Hepatocyte (in vitro differentiated cells): ENCODE data around the gene UQCRHL. TPM values are rescaled to one million over a fixed set of nuclear protein-coding genes. Genes with fewer than 3 reads are reported as not detected.
"Not testable (repeated sequence)": the region's sequence is repeated elsewhere in the genome, so short reads cannot be mapped to it uniquely, and the experiment has no call there.

Source experiments
- DNase-seq: peaks from one replicate; pipeline ENCODE4 v3.0.0-alpha.2; 2016; ENCODE audit warnings: low spot score
- H2AFZ ChIP-seq: fragments of 200-600 bp; sonication (generic); 2 replicates; pipeline ENCODE4 v1.6.0; 2016; ENCODE audit warnings: antibody characterized with exemption, mild to moderate bottlenecking
- H3K27ac ChIP-seq: fragments of 200-600 bp; sonication (generic); 2 replicates; pipeline ENCODE4 v1.5.1; 2016; ENCODE audit warnings: mild to moderate bottlenecking
- H3K27me3 ChIP-seq: fragments of 200-600 bp; sonication (generic); 2 replicates; pipeline ENCODE4 v1.6.1; 2016
- H3K36me3 ChIP-seq: fragments of 200-600 bp; sonication (generic); replicated peaks from 2 replicates; pipeline ENCODE4 v1.5.1; 2016; ENCODE audit warnings: low read depth; ENCODE audit not compliant: insufficient read depth
- H3K4me1 ChIP-seq: fragments of 200-600 bp; sonication (generic); 2 replicates; pipeline ENCODE4 v1.5.1; 2016; ENCODE audit warnings: mild to moderate bottlenecking, moderate library complexity; ENCODE audit not compliant: insufficient read depth
- H3K4me2 ChIP-seq: fragments of 200-600 bp; sonication (generic); 2 replicates; pipeline ENCODE4 v1.6.0; 2016
- H3K4me3 ChIP-seq: fragments of 200-600 bp; sonication (generic); 2 replicates; pipeline ENCODE4 v1.5.1; 2016; ENCODE audit warnings: mild to moderate bottlenecking
- H3K79me2 ChIP-seq: fragments of 200-600 bp; sonication (generic); 2 replicates; pipeline ENCODE4 v1.6.0; 2017; ENCODE audit warnings: mild to moderate bottlenecking
- H3K9me2 ChIP-seq: fragments of 200-600 bp; sonication (generic); replicated peaks from 2 replicates; pipeline ENCODE4 v1.6.0; 2017; ENCODE audit warnings: mild to moderate bottlenecking; ENCODE audit not compliant: insufficient read depth
- H3K9me3 ChIP-seq: fragments of 200-600 bp; sonication (generic); 2 replicates; pipeline ENCODE4 v1.5.1; 2016; ENCODE audit warnings: low read depth, mild to moderate bottlenecking
- H4K20me1 ChIP-seq: fragments of 200-600 bp; sonication (generic); 2 replicates; pipeline ENCODE4 v1.6.0; 2016; ENCODE audit warnings: mild to moderate bottlenecking; ENCODE audit not compliant: insufficient read depth, poor library complexity, severe bottlenecking
- EZH2 ChIP-seq: fragments of 200-600 bp; sonication (generic); IDR thresholded peaks from 2 replicates; pipeline ENCODE4 v1.6.1; 2016; ENCODE audit warnings: antibody characterized with exemption, mild to moderate bottlenecking, borderline replicate concordance
- EZH2phosphoT487 ChIP-seq: fragments of 200-600 bp; sonication (generic); IDR thresholded peaks from one replicate; pipeline ENCODE4 v1.6.1; 2018; ENCODE audit warnings: antibody characterized with exemption, mild to moderate bottlenecking, low read depth, moderate library complexity; ENCODE audit not compliant: unreplicated experiment, severe bottlenecking
- WGBS: methylation state at CpG from one replicate; pipeline ENCODE4 v1.1.6; 2016; ENCODE audit warnings: low lambda C conversion rate; ENCODE audit errors: missing lambda C conversion rate; 5-methylcytosine and 5-hydroxymethylcytosine counted together
- polyA plus RNA-seq: library from polyadenylated mRNA; unstranded; fragments of >200 nt; fragmentation: Nextera tagmentation; extraction: Ambion mirVana; gene quantifications from 2 replicates; pipeline ENCODE4 v1.2.1, GENCODE V29; 2016
- total RNA-seq: library from RNA; depleted of rRNA; stranded (reverse); fragments of >200 nt; gene quantifications from 2 replicates; pipeline ENCODE4 v1.2.3, GENCODE V29; 2014
- TF ChIP-seq, protein P1 (sequence below): fragments of 200-600 bp; sonication (generic); IDR thresholded peaks from 2 replicates; pipeline ENCODE4 v1.5.1; 2016; ENCODE audit warnings: antibody characterized with exemption, mild to moderate bottlenecking; ENCODE audit not compliant: poor library complexity

UQCRHL gene
- total and polyA plus RNA-seq, 2 experiments from 2014 or later = 1.0 to 2.6 TPM

DNA sequence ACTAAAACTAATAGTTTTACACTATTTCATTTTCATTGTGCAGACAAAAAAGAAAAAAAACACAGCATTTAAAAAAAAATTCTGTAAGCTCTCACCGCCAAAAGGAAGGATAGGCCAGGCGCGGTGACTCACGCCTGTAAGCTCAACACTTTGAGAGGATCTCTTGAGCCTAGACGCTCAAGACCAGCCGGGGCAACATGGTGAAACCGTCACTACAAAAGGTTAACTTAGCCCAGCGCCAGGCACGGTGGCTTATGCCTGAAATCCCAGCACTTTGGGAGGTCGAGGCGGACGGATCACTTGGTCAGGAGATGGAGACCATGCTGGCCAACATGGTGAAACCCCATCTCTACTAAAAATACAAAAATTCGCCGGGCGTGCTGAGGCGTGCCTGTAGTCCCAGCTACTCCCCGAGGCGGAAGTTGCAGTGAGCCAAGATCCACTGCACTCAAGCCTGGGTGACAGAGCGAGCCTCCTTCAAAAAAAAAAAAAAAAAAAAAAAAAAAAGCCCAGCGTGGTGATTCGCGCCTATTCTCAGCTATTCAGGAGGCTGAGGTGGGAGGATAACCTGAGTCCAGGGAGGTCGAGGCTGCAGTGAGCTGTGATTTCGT, 25.7 kb upstream of the UQCRHL start:
- no peaks in the 10 kb centered on the region for H3K9me3 ChIP-seq
- H3K79me2 ChIP-seq = peaks cover 32% of the 10 kb centered on the region
- no peaks in the 10 kb centered on the region for H3K27me3 ChIP-seq
- no peak for DNase-seq
- no peaks in the 10 kb centered on the region for H4K20me1 ChIP-seq
- H3K4me2 ChIP-seq = peak overlapping the region; percentile 89
- peak overlapping the region; percentile 76 for H3K4me3 ChIP-seq
- H3K27ac ChIP-seq = peak overlapping the region; percentile 99
- peaks cover 7% of the 10 kb centered on the region for H3K4me1 ChIP-seq
- 89% methylated on average over 23 of the region's 24 CpGs for WGBS
- TF ChIP-seq, protein P1, sequence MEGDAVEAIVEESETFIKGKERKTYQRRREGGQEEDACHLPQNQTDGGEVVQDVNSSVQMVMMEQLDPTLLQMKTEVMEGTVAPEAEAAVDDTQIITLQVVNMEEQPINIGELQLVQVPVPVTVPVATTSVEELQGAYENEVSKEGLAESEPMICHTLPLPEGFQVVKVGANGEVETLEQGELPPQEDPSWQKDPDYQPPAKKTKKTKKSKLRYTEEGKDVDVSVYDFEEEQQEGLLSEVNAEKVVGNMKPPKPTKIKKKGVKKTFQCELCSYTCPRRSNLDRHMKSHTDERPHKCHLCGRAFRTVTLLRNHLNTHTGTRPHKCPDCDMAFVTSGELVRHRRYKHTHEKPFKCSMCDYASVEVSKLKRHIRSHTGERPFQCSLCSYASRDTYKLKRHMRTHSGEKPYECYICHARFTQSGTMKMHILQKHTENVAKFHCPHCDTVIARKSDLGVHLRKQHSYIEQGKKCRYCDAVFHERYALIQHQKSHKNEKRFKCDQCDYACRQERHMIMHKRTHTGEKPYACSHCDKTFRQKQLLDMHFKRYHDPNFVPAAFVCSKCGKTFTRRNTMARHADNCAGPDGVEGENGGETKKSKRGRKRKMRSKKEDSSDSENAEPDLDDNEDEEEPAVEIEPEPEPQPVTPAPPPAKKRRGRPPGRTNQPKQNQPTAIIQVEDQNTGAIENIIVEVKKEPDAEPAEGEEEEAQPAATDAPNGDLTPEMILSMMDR = no peak
- TF ChIP-seq EZH2phosphoT487 (no peak), EZH2 (no peak)
- H2AFZ ChIP-seq = no peak overlapping the region
- no peaks in the 10 kb centered on the region for H3K9me2 ChIP-seq
- H3K36me3 ChIP-seq = no peaks in the 10 kb centered on the region

GRCh38 chr1:15830258-15830657, 22.8 kb upstream of the UQCRHL start:
- DNase-seq = no peak
- H3K79me2 ChIP-seq = peaks cover 27% of the 10 kb centered on the region
- H3K9me3 ChIP-seq = no peaks in the 10 kb centered on the region
- H3K4me3 ChIP-seq = no peak overlapping the region
- no peak overlapping the region for H3K4me2 ChIP-seq
- H3K4me1 ChIP-seq = peaks cover 7% of the 10 kb centered on the region
- no peak overlapping the region for H2AFZ ChIP-seq
- H3K27ac ChIP-seq = no peak overlapping the region
- TF ChIP-seq EZH2phosphoT487 (no peak), EZH2 (no peak)
- TF ChIP-seq, protein P1 = no peak
- H3K9me2 ChIP-seq = no peaks in the 10 kb centered on the region
- 61% methylated on average over 1 of the region's 1 CpG for WGBS
- no peaks in the 10 kb centered on the region for H3K36me3 ChIP-seq
- no peaks in the 10 kb centered on the region for H4K20me1 ChIP-seq
- H3K27me3 ChIP-seq = no peaks in the 10 kb centered on the region

- not testable (repeated sequence) for H3K4me2 ChIP-seq, H4K20me1 ChIP-seq, H3K9me2 ChIP-seq, H3K27ac ChIP-seq, H3K9me3 ChIP-seq, H3K36me3 ChIP-seq, H3K4me3 ChIP-seq, DNase-seq, H2AFZ ChIP-seq, H3K27me3 ChIP-seq, H3K4me1 ChIP-seq
- 94% methylated on average over 12 of the region's 14 CpGs for WGBS
- H3K79me2 ChIP-seq = peaks cover 27% of the 10 kb centered on the region
Measured at GRCh38 chr1:15828931-15829330, 21.5 kb upstream of the UQCRHL start.

- WGBS = 95% methylated on average over 13 of the region's 15 CpGs
Measured at GRCh38 chr1:15827567-15827966, 20.1 kb upstream of the UQCRHL start.

More at GRCh38 chr1:15827567-15827966, 20.1 kb upstream of the UQCRHL start:
- H3K4me3 ChIP-seq, H3K4me1 ChIP-seq, H3K4me2 ChIP-seq, H3K9me2 ChIP-seq, H3K36me3 ChIP-seq, H3K9me3 ChIP-seq, H2AFZ ChIP-seq, DNase-seq, H3K27ac ChIP-seq, H4K20me1 ChIP-seq, H3K27me3 ChIP-seq: not testable (repeated sequence)
- peaks cover 14% of the 10 kb centered on the region for H3K79me2 ChIP-seq
